Activated CD4-positive, alpha-beta T cell treated with anti-CD3 and anti-CD28 coated beads, Interleukin-2, Interleukin-4, amounts not matched to agents 100 ng/mL and 50 ng/mL, durations not matched to agents 16 hours and 8 hours (primary cell): ENCODE data around the gene INO80E.

Experiments
- DNase-seq: peaks from one replicate; pipeline ENCODE4 v3.0.0-alpha.2; 2020; ENCODE audit warnings: low spot score

Gene INO80E

GRCh38 chr16:29975811-29976511 lies 20.1 kb upstream of the INO80E start:
- DNase-seq, result no peak

DNA sequence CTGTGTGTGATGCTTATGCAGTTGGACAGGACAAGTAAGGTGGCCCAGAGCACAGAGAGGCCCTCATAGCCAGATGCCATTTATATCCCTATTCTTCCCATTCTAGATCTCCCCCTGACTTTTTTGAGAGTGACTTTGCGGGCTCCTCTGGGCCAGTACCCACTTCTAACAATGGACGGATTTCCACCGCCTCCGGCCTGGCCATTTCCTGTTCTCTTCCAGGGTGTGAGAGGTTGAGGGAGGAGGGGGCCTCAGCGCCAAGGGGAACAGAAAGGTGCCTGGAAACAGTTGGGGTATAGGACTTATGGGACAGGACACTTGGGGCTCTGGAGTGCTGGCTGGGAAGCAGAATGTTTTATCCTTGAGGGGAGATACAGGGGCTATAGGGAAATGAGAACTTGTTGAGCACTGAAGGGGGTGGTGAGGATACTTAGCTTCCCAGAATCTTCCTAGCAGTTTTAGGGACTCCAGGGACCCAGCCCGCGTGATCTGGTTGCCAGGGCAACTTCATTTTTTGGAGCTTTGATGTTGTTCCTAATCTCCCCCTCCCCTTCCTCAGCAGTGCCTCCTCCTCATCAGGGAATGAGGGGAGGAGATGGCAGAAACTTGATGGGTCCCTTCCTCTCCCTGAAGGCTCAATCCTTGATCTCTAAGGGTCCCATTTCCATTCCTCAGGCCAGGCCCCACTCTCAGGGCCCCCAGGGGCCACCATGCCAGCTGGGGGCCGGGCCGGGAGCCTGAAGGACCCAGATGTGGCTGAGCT lies 18.8 kb upstream of the INO80E start:
- DNase-seq, result no peak

DNA sequence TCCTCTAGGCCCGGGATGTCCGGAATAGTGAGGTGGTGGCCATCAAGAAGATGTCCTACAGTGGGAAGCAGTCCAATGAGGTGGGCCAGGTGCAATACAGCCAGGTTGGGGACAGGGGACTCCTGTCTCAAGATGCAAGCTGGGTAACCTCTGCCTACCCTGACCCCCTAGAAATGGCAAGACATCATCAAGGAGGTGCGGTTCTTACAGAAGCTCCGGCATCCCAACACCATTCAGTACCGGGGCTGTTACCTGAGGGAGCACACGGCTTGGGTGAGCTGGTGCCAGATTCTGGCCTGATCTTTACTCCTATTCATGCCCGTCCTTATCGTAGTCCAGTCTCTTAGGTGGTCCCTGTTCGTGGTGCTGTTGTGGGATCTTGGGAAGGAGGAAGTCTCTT lies 18.0 kb upstream of the INO80E start:
- DNase-seq, result no peak

DNA sequence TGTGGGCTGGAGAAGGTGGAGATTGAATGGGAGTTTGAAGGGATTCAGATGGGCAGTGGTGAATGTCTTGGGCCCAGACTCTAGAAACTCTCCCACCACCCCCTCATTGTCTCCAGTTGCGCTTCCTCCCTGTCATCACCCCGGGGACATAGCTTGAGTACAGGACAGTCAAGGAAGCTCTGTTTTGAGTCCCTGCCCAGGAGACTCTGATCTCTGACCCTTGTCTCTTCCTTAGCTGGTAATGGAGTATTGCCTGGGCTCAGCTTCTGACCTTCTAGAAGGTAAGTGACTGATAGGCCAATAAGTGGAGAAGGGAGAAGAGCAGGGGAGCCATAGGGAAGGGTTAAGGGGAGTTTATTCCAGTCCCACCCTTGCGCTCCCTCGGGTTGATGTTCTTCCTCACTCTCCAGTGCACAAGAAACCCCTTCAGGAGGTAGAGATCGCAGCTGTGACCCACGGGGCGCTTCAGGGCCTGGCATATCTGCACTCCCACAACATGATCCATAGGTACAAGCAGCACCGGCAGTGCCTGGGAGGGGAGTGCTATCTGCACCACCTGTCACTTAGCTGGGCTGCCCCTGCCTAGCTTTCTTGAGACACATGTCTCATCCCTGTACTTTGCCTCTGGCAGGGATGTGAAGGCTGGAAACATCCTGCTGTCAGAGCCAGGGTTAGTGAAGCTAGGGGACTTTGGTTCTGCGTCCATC lies 17.3 kb upstream of the INO80E start:
- no peak for DNase-seq

- DNase-seq, result no peak
These were observed 13.3 kb upstream of the INO80E start for GRCh38 chr16:29982560-29983419.

DNA sequence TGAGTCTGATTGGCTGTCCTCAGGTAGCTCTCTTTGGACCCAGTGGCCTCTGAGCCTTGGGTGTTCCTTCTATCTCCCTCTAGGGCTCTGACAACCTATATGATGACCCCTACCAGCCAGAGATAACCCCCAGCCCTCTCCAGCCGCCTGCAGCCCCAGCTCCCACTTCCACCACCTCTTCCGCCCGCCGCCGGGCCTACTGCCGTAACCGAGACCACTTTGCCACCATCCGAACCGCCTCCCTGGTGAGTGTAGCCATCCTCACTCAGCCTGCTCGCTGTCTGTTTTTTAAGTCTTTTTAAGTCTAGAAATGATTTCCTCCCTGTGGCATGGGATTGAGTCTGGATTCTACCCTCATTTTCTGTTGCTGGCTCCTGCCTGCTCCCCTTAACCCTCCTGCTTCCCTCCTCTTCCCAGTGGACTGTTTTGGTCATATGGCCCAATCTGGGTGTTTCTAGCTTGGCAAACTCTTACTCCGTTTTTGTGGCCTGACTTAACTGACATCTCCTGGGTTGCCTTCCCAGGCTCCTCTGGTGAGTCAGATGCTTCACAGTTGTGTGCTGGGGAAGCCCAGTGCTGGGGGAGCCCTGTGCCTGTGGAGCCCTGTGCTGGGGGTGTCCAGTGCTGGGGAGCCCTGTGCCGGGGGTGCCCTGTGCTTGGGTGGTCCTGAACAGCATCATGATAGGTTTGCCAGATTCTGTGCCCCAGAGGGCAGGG lies 12.5 kb upstream of the INO80E start:
- DNase-seq, result no peak

DNA sequence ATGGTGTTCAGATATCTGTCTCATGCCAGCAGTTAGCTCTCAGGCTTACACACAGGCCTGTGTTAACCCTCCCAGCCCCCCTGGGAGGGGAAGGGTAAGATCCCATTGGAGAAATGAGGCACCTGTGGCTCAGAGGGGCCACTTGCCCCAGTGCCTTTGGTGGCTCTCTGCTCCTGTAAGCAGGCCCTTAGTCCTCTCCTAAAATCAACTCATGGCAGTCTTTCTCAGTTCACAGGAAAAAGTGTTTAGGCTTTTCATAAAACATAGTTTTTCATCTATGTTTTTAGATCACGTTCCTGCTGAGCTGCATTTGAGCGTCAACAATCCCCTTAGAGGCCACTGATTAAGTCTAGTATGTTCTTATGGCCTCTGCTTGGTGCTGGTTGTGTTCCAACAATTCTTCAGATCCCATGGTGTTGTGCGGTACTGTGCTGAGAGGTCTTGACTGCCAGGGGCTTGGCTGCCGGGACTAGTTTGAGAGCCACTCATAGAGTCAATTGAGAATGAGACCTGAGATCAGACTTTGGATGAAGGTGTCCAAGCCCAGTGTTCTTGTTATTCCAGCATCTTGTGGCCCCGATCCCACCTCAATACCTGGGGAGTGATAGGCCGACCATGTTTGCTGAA lies 11.8 kb upstream of the INO80E start:
- DNase-seq, result no peak

- DNase-seq, result no peak
These were observed 11.3 kb upstream of the INO80E start for GRCh38 chr16:29984764-29985147.

- DNase-seq, result no peak
These were observed 10.7 kb upstream of the INO80E start for GRCh38 chr16:29985271-29985811.

DNA sequence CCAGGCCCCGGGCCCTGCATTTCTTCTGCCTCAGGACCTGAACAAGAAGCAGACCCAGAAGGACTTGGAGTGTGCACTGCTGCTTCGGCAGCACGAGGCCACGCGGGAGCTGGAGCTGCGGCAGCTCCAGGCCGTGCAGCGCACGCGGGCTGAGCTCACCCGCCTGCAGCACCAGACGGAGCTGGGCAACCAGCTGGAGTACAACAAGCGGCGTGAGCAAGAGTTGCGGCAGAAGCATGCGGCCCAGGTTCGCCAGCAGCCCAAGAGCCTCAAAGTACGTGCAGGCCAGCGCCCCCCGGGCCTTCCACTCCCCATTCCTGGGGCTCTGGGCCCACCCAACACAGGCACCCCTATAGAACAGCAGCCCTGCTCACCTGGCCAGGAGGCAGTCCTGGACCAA lies 9.8 kb upstream of the INO80E start:
- no peak for DNase-seq

GRCh38 chr16:29986931-29987330 lies 9.1 kb upstream of the INO80E start:
- no peak for DNase-seq

DNA sequence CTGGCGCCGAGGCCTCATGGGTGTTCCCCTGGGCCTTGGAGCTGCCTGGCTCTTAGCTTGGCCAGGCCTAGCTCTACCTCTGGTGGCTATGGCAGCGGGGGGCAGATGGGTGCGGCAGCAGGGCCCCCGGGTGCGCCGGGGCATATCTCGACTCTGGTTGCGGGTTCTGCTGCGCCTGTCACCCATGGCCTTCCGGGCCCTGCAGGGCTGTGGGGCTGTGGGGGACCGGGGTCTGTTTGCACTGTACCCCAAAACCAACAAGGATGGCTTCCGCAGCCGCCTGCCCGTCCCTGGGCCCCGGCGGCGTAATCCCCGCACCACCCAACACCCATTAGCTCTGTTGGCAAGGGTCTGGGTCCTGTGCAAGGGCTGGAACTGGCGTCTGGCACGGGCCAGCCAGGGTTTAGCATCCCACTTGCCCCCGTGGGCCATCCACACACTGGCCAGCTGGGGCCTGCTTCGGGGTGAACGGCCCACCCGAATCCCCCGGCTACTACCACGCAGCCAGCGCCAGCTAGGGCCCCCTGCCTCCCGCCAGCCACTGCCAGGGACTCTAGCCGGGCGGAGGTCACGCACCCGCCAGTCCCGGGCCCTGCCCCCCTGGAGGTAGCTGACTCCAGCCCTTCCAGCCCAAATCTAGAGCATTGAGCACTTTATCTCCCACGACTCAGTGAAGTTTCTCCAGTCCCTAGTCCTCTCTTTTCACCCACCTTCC lies 8.5 kb upstream of the INO80E start:
- no peak for DNase-seq

DNA sequence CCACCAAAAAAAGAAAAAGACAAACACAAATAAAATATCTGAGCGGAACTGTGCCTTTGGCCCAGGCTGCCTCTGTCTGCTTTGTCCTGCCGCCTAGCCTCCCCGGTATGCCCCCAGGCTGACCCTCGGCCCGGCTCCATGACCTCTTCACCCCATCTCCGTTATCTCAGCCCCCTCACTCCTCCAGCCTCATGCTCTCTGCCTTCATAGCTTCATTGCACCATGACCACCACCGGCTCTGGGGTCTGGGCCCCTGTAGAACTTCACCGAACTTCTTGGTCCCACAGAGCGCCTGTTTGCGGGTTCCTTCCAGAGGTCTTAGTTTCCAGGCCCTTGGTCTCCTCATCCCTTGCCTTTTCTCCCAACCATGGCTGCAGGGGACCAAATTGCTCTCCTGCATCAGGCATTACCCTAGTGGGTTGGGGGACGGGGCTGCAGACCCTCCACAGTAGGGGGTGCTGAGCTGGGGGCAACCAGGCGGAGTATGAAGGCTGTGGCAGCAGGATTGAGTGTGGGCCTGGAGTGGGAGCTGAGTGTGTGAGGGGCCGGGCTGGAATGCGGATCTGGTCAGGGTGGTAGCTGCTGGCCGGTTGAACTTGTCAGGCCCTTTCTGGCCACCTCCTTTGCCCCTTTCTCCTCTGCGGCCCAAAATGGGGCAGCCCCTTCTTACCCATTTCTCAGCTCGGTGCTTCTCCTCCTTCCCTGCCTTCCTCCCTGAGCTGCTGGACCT lies 7.5 kb upstream of the INO80E start:
- DNase-seq, result no peak

- DNase-seq, result no peak
These were observed 6.8 kb upstream of the INO80E start for GRCh38 chr16:29989111-29989858.

GRCh38 chr16:29990034-29990433 lies 6.0 kb upstream of the INO80E start:
- no peak for DNase-seq

DNA sequence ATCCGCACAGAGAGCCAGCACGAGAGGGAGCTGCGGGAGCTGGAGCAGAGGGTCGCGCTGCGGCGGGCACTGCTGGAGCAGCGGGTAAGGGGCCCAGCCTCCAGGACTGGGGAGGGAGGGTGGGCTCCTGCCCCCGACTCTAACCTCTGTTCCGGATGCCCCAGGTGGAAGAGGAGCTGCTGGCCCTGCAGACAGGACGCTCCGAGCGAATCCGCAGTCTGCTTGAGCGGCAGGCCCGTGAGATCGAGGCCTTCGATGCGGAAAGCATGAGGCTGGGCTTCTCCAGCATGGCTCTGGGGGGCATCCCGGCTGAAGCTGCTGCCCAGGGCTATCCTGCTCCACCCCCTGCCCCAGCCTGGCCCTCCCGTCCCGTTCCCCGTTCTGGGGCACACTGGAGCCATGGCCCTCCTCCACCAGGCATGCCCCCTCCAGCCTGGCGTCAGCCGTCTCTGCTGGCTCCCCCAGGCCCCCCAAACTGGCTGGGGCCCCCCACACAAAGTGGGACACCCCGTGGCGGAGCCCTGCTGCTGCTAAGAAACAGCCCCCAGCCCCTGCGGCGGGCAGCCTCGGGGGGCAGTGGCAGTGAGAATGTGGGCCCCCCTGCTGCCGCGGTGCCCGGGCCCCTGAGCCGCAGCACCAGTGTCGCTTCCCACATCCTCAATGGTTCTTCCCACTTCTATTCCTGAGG lies 5.0 kb upstream of the INO80E start:
- no peak for DNase-seq

- no peak for DNase-seq
These were observed 4.5 kb upstream of the INO80E start for GRCh38 chr16:29991571-29991904.

DNA sequence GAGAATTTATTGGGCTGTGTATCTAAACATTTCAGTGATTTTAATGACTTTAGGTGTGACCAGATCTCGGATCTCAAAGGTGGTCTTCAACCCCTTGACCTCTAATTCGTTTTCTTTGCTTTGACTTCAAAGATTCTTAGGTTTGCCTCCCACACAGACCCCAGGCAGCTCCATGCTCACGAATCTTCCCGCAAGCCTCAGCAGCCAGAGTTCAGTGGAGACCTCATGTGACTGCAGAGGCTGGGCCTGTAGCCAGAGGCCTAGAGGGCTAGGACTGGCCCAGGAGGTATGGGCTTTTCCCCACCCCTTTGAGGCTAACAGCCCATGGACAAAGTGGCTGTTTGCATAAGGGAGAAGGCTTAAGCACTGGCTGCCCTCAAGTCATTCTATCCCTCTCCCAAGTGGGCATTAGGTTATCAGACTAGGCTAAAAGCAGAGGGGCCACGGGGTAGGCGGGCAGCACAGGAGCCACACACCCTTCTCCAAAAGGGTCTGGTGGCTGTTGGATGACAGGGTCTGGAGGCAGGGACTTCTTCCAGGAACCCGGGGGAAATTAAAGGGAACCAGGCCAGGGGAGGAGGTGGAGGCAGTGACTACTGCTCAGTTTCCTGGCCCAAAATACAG lies 3.6 kb upstream of the INO80E start:
- DNase-seq, result no peak
